NCI-H2029 treated with DMSO at 0.1 percent for 48 hours (cell line): Measurements from ENCODE around the gene ATG7.
"Not testable (repeated sequence)": the region's sequence is repeated elsewhere in the genome, so short reads cannot be mapped to it uniquely, and the experiment has no call there.

Experiments used
- DNase-seq: peaks from one replicate; lab custom pipeline; 2025; lab: John Stamatoyannopoulos, UW

ATG7 gene

DNA sequence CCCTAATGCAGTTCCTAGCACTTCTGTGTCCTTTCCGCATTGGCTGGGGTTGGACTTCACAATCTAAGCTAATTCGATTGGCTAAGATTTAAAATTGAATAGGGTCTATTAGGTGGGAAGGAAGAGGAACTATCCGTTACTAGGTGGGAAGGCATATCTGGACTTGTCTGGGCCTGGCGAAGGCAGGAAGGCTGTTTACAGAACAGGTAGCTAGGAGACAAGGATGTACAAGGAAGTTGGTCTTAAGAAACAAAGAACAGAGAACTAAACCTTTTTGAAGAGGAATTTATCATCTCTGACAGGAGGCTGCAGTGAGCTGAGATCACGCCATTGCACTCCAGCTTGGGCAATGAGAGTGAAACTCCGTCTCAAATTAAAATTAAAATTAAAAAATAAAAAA is 17.3 kb upstream of the ATG7 start:
- DNase-seq = no peak

DNA sequence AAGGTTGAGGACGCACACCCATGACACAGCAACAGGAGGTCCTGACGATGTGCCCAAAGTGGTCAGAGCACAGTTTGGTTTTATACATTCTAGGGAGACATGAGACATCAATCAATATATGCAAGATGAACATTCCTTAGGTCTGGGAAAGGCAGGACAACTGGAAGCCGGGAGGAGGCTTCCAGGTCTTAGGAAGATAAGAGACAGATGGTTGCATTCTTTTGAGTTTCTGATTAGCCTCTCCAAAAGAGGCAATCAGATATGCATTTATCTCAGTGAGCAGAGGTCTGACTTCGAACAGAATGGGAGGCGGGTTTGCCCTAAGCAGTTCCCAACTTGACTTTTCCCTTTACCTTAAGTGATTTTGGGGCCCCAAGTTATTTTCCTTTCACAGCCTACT is 16.7 kb upstream of the ATG7 start:
- DNase-seq = not testable (repeated sequence)

DNA sequence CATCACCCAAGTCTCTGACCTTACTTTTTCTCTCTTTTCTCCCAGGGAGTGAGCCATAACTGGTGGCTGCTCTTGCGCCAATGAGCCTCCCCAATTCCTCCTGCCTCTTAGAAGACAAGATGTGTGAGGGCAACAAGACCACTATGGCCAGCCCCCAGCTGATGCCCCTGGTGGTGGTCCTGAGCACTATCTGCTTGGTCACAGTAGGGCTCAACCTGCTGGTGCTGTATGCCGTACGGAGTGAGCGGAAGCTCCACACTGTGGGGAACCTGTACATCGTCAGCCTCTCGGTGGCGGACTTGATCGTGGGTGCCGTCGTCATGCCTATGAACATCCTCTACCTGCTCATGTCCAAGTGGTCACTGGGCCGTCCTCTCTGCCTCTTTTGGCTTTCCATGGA is 13.2 kb upstream of the ATG7 start:
- no peak for DNase-seq

GRCh38 chr3:11260460-11260859 is 11.7 kb upstream of the ATG7 start:
- DNase-seq = no peak

- DNase-seq = no peak
Observed at GRCh38 chr3:11269007-11269406, 3.2 kb upstream of the ATG7 start.

GRCh38 chr3:11272906-11273574 is 843 bp downstream of the ATG7 start:
- no peak for DNase-seq

DNA sequence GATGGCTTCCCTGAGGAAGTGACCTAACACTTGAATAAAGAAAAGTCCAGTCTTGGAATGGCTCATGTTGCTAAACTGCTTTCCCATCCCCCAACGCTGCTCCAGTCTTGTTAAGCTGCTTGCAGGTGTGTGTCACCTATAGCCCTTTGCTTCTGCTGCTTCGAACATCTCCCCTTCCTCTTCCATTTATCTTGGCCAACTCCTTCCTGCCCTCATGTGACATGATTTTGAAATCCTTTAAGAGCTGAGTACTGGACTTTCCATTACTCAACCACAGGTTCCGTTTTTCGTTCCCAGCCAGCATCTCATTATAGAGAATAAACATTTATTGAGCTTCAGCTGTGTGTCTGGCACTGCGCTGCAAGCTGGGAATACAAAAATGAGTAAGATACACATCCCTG is 1.7 kb downstream of the ATG7 start:
- no peak for DNase-seq

- DNase-seq = no peak
Observed at GRCh38 chr3:11274566-11275142, 2.5 kb downstream of the ATG7 start.

- DNase-seq = no peak
Observed at GRCh38 chr3:11275926-11276325, 3.7 kb downstream of the ATG7 start.

DNA sequence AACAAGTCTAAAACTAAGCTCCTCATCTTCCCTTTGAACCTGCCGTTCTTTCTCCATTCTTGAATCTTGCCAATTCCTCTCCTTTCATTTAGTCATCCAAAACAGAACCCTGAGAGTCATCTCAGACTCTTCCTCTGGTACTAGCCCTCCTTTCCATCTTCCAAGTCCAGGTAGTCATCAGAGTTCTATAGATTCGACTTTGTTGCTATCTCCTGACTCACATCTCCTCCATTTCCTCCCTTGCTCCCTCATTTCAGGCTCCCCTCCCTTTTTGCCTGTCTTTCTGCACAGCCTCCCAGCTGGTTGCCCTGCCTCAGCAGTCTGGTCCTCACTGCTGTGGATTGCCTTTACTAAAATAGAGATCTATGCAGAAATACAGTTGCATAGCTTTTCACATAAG is 4.7 kb downstream of the ATG7 start:
- DNase-seq = no peak

DNA sequence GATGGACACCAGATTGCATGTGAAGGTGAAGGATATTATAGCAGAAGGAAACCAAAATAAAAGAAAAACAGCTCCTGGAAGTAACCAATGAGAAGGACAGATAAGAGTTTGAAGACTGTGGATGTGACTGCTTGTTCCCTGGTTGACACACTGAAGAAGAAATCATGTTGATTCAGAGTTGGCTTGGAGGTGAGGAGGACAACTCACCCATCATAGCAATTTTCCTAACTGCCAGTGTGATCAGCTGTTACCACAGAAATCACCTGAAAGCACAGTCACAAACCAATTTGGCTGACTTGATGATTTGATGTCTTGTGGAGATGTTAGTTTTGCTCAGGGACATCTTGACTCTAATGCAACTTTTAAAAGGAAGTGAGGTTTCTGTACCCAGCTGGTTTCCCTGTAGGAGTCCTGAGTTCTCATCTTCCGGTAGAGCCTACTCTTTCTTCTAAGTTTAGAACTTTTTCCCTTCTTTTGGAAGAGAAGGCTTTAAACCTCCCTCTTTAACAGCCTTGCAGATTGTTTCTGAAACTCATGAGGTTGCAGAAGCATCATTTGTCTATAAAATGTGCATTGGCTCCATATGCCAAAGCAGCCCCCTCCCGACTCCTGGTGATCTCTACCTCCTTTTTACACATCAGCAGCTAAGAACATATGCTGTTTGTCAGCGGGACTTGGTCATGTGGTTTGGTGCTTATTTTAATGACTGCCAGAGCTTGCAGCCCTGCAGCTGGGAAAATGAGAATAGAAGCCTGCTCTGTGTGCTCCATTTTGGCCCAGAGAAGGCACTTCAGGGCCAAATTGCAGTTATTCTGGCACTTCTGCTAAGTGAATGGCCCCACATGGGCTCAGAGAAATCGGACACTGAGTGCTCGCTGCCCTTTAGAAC is 10.3 kb downstream of the ATG7 start:
- no peak for DNase-seq

DNA sequence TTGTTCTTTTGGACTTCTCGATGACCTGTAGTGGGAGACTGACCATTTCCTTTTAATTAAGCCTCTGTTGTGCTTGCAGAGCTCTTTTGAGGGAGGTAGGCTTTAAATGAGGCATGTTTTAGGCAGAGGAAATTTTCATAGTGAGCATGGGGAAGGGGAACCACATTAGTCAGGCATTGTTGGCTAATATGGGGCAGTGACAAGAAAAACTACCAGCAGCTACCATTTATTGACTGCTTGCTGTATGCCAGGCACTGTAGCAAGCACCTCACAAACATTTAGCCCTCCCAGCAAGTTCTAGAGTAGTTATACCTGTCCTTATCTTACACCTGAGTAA is 10.9 kb downstream of the ATG7 start:
- DNase-seq = no peak

- no peak for DNase-seq
Observed at GRCh38 chr3:11284011-11284410, 11.8 kb downstream of the ATG7 start.

DNA sequence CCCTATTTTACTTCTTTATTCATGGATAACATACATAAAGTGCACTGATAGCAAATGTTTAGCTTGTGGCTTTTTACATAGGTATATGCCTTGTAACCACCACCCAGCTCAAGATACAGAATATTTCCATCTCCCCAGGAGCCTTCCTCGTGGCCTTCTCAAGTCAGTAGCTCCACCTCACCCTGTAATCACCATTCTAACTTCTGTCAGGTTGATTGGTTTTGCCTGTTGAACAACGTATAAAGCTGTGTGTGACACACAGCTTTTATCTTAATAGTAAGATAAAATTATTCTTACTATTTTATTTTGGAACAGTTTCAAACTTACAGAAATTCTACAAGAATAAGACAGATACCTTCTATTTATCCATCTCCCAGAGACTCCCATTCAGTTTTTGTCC is 13.3 kb downstream of the ATG7 start:
- DNase-seq = no peak

GRCh38 chr3:11287404-11287803 is 15.2 kb downstream of the ATG7 start:
- DNase-seq = no peak

GRCh38 chr3:11288021-11288491 is 15.9 kb downstream of the ATG7 start:
- no peak for DNase-seq

- DNase-seq = no peak
Observed at GRCh38 chr3:11288786-11289637, 16.8 kb downstream of the ATG7 start.

DNA sequence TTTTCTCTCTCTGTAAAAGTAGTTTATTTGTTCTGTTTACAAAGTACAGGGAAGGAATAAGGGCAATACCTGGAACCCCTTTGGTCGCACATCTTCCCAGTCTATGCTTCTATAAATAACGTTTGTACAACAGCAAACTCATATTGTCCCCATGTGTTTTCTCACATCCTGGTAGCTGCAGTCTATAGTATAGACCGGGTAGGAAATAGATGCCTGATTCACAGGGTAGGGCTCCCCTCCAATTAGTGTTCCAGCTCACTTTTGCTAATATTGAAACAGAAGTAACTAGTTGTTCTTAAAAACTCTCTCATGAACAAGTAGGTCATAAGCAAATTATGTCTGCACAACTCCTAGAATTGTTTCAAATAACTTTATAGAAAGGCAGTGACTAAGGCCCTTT is 17.7 kb downstream of the ATG7 start:
- DNase-seq = no peak

GRCh38 chr3:11290743-11291680 is 18.8 kb downstream of the ATG7 start:
- no peak for DNase-seq

- peak; percentile 68 for DNase-seq
Observed at GRCh38 chr3:11291808-11292207, 19.6 kb downstream of the ATG7 start.

DNA sequence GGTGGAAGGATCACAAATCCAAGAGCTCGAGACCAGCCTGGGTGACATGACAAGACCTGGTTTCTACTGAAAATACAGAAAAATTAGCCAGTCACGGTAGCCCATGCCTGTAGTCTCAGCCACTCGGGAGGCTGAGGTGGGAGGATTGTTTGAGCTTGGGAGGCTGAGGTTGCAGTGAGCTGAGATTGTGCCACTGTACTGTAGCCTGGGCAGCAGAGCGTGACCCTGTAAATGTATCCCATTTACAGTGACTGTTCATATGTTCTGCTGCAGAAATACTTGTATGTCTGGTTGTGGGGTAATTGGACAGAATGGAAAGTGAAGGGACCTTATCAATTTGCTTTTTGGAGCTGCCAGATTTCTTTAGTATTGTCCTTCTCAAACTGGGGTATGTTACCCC is 24.9 kb downstream of the ATG7 start:
- DNase-seq = no peak
